Ovary (tissue), 3 donors: ENCODE data around the gene TSHZ2.

Experiments
- CTCF ChIP-seq, 3 donors: fragments of 450-650 bp in 2 of 3; fragments of 200-600 bp in 1 of 3; IDR thresholded peaks; one replicate each; pipeline versions ENCODE4 v1.5.1 to v1.8.0; 2016 to 2022; ENCODE audit warnings: antibody characterized with exemption in 3 of 3, mild to moderate bottlenecking in 1 of 3
- POLR2A ChIP-seq: fragments of 450-650 bp; IDR thresholded peaks from one replicate; pipeline ENCODE4 v1.6.1; 2017; ENCODE audit warnings: antibody characterized with exemption, mild to moderate bottlenecking, moderate library complexity
- donor health status: DM: no; HTN: no; CAD: no.

- TF ChIP-seq CTCF (IDR thresholded peaks at IDR 0.05) = no peak
- no peak for TF ChIP-seq POLR2A
These were observed 453.8 kb downstream of the TSHZ2 start for GRCh38 chr20:53425941-53426340.
